ENCODE data around the gene CCDC197.
A peak's percentile ranks its signal among the peaks of the same experiment; 100 is the strongest.

Gene CCDC197

GRCh38 chr14:93962701-93963601 is 34.1 kb upstream of the CCDC197 start:
- peak; percentile 81 for DNase-seq

- no peak for DNase-seq
Observed at GRCh38 chr14:93963692-93964091, 33.4 kb upstream of the CCDC197 start.

- DNase-seq = no peak
Observed at GRCh38 chr14:93964281-93964680, 32.8 kb upstream of the CCDC197 start.

- no peak for DNase-seq
Observed at GRCh38 chr14:93964820-93965286, 32.2 kb upstream of the CCDC197 start.

GRCh38 chr14:93965287-93965821 is 31.7 kb upstream of the CCDC197 start:
- no peak for DNase-seq

GRCh38 chr14:93965946-93966474 is 31.1 kb upstream of the CCDC197 start:
- DNase-seq = no peak

GRCh38 chr14:93967637-93968250 is 29.4 kb upstream of the CCDC197 start:
- peak; percentile 62 for DNase-seq

GRCh38 chr14:93969082-93969828 is 27.8 kb upstream of the CCDC197 start:
- DNase-seq = no peak

GRCh38 chr14:93970585-93970964 is 26.5 kb upstream of the CCDC197 start:
- peak; percentile 71 for DNase-seq

GRCh38 chr14:93970965-93971634 is 26.0 kb upstream of the CCDC197 start:
- DNase-seq = peak; percentile 56

GRCh38 chr14:93971635-93972027 is 25.5 kb upstream of the CCDC197 start:
- no peak for DNase-seq

GRCh38 chr14:93972618-93973205 is 24.4 kb upstream of the CCDC197 start:
- no peak for DNase-seq

GRCh38 chr14:93973607-93974006 is 23.5 kb upstream of the CCDC197 start:
- DNase-seq = no peak

- no peak for DNase-seq
Observed at GRCh38 chr14:93974299-93974698, 22.8 kb upstream of the CCDC197 start.

GRCh38 chr14:93974833-93975232 is 22.3 kb upstream of the CCDC197 start:
- no peak for DNase-seq

- peak; percentile 55 for DNase-seq
Observed at GRCh38 chr14:93975791-93976476, 21.2 kb upstream of the CCDC197 start.

GRCh38 chr14:93976477-93977057 is 20.5 kb upstream of the CCDC197 start, which contains the start of gene ASB2:
Gene ASB2, minus strand, starts transcription at chr14:93976570. Its CDS starts 12,031 bp downstream, at chr14:93964539.
- DNase-seq = no peak

GRCh38 chr14:93977171-93977570 is 19.9 kb upstream of the CCDC197 start:
- DNase-seq = no peak

- DNase-seq = peak; percentile 82
Observed at GRCh38 chr14:93977790-93978581, 19.1 kb upstream of the CCDC197 start.

- DNase-seq = no peak
Observed at GRCh38 chr14:93978735-93979134, 18.4 kb upstream of the CCDC197 start.
